IPS-NIHi7 (cell line): ENCODE results near the gene RFFL.
A peak's percentile ranks its signal among the peaks of the same experiment; 100 is the strongest.

Experiments used
- DNase-seq: peaks from one replicate; pipeline ENCODE4 v3.0.0; 2012; ENCODE audit warnings: mixed read lengths; ENCODE audit errors: extremely low spot score

The RFFL gene

GRCh38 chr17:35080536-35080935, 17.0 kb upstream of the RFFL start:
- DNase-seq: no peak

- DNase-seq: no peak
These were observed 16.3 kb upstream of the RFFL start for GRCh38 chr17:35079547-35080423.

GRCh38 chr17:35076874-35077273, 13.4 kb upstream of the RFFL start:
- DNase-seq: no peak

DNA sequence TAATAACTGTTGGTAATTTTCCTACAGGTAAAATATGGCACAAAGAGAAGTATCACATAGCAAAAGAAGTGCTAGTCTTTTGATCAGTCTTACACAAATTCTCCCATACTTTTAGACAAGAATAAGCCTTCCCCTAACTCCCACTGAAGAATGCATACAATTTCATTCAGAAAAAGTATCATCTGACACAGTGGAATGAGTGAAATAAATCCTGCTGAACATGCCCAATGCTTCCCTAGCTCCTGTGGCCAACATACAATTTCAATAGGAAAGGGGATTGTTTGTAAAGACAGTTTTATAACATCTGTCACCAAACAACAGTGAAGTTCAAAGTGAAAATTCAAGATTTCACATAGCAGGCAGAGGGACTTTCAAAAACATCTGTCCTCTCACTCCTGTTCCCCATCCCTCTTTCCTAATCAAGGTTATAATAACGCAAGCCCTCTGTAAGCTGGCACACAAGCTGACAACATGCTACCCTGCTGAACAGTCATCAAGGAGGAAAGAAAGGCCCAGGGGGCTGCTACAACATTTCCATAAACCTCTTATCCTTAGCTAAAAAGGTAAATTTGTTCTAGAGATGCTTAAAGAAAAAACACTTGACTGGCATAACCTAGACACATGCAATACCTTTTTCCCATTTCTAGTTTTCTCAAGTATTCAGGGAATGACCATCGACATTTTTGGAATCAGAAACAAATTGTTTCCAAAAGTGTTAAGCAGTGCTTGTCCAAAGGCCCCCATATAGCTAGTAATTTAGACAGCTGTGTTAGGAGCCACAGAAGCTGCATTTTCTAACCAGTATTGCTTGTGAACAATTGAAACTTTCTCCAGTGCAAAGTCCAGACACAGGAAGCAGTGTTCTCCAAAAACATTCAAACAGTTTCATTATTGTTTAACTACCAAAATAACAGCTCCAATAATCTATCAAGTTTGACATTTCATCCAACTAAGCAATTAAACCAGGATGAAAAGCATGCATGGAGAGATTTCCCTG, 11.5 kb upstream of the RFFL start:
- no peak for DNase-seq

DNA sequence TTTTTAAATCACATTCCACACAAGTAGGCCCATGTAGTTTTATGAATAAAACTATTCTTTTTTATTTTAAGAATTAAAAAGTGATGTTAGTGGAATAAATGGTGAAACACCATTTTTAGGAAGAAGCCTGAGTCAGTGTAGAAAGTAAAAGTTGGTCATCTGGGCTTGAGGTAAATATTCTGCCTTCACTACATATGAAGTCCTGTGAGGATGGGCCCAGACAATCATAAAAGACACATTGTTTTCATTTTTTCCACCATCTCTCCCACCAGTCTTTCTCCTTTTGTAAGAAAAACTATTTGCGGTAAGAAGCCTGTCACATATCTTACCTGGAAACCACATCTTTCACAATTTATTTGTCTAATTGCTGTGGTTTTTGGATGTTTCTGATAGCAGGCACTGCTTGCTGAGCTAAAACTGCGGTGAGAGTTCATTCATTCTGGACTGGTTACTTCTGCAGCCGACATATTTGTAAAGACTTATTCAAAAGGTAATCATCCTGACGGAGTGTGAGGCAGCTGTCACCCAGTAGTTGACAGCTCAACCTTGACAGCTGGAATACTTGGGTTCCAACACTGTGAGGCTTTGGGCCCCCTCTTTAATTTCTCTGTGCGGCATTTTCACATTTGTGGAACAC, 10.6 kb upstream of the RFFL start:
- no peak for DNase-seq

DNA sequence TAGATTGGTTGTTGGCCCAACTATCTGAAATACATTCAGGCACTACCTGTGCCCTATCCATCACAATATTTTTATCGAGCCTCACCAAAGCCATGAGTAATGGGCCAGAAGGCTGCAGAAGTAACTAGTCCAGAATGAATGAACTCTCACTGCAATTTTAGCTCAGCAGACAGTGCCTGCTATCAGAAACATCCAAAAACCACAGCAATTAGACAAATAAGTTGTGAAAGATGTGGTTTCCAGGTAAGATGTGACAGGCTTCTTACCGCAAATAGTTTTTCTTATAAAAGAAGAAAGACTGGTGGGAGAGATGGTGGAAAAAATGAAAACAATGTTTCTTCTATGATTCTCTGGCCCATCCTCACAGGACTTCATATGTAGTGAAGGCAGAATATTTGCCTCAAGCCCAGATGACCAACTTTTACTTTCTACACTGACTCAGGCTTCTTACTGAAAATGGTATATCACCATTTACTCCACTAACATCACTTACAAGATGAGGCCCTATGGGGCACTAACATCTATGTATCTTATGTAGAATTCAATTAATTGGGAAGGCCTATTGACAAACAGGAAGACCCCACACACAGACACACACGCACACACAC, 9.8 kb upstream of the RFFL start:
- no peak for DNase-seq

- DNase-seq: no peak
These were observed 5.8 kb upstream of the RFFL start for GRCh38 chr17:35069311-35069710.

DNA sequence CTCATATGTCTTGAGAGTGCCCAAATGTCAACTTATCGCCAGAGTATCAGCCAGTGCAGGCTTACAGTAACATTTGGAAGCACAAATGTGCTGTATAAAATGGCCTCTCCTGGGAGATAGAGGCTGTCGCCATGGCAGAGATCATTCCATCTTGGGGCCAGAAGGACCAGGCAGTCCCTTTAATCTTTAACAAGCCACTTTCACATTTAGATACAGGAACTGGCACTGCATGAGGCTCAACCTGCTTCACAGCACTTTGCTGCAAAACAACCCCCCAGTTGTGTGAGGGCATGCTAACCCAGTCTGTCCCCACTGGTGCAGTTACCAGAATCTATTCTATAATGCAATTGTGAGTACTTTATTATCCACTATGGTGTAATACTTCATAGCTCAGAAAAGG, 4.7 kb upstream of the RFFL start:
- no peak for DNase-seq

DNA sequence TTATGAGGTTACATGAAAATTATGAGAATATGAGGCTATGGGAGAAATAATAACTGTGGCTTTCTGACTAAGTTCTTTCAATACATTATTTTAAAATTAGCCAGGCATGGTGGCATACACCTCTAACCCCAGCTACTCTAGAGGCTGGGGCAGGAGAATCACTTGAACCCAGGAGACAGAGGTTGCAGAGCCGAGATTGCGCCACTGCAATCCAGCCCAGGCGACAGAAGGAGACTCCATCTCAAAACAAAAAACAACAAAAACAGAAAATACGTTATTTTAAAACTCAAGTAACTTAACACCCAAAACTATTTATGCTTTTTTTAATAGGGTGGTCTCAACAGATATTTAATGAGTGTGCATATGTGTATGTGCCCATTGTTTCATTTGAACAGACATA, 2.4 kb upstream of the RFFL start:
- DNase-seq: no peak

- no peak for DNase-seq
These were observed 1.2 kb upstream of the RFFL start for GRCh38 chr17:35064516-35065215.

DNA sequence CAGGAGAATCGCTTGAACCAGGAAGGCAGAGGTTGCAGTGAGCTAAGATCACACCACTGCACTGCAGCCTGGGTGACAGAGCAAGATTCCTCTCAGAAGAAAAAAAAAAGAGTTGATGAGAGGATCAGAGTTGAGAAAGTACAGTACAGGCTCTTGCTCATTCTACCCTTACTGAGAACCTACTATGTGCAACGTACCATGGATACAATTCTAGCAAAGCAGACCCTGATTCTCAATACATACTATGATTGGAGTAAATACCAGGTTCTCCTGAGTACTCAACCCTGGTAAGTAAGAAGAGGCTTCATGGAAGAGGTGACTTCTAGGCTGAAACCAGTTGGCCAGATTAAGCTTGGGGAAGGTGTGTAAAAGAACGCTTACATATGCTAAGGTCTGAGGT, 1.2 kb downstream of the RFFL start:
- no peak for DNase-seq

DNA sequence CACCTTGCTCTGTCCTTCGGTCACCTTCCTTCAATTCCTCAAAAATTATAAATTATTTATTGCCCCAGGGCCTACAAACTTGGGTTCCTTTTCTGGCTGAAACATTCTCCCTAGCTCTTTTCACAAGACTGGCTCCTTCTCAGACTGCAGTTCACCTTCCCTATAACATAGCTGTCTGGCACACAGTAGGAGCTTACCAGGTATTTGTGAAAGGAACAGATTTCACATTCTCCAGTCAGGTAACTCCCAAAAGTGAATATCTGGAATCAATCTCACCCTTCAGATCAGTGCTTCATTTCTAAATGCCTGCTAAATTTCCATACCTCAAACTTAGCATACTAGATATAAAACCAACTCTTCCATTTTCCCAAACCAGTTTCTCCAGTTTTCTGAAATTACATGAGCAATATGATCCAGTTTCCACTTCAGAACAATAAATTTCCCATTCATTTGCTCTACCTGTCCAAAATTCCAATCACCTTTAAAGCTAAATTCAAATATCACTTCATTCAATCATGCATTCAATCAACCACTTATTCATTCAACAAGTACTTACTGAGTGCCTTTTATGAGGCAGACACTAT, 6.1 kb downstream of the RFFL start:
- DNase-seq: no peak

- peak; percentile 32 for DNase-seq
These were observed 7.5 kb downstream of the RFFL start for GRCh38 chr17:35056013-35056412.

DNA sequence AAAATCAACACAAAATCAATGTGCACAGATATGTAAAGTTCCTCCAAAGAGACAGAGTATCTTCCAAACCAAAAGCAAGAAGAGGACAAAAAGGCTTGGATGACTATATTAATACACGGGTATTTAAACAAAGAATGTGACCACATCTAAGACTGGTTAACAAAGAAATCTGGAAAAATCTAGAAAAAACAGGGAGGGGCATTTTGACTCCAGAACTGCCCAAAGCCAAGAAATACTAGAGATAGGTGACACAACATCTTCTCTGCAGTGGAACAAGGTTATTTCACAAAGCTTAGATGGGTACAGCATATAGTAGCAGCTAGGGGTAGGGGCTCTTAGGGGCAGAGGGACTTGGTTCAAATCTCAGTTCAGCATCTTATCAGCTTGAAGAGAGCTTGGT, 10.3 kb downstream of the RFFL start:
- DNase-seq: no peak

- DNase-seq: no peak
These were observed 10.7 kb downstream of the RFFL start for GRCh38 chr17:35052780-35053179.

DNA sequence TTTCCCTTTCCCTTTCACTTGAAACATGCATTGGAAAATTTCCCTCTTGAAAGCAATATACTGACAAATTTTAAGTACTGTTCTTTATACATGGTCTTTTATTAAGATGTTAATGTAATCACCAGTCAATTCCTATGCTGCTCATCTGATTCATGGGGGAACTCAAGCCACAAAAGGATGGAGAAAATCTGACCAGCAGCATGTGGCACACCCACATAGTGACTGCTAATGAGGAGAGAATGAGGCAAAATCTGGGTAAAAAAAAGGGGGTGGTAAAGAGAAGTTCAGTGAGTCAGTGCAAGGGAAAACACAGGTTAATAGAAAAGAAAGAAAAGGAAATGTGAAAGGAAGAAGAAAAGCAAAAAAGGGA, 11.3 kb downstream of the RFFL start:
- DNase-seq: no peak

DNA sequence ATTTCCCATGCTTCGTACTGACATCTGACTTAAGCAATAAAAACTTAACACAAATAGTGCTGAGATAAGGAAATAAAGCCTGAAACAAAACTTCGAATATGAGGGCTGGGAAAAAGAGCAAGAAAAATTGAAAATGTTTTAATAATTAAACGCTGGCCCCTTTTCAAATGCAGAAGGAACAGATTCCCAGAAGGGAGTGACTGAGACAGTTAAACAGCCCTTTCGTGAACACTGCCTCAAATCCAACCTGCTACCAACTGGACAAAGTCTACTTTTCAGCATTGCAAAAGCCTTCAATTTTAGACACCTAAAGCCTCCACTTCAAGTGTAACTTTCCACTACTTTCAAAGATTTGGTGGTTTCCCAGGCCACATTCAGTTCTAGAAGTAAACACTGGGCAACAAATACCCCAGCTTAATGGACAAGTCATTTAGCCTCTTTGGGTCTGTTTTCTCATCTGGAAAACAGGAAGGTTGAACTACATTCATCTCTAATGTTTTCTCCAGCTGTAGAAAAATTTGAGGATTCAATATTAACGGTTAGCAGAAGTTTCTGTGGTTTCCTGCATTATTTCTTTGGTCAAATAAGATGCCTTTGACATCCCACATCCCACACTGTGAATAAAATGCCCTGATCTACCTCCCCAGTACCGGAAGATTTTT, 11.8 kb downstream of the RFFL start:
- no peak for DNase-seq

DNA sequence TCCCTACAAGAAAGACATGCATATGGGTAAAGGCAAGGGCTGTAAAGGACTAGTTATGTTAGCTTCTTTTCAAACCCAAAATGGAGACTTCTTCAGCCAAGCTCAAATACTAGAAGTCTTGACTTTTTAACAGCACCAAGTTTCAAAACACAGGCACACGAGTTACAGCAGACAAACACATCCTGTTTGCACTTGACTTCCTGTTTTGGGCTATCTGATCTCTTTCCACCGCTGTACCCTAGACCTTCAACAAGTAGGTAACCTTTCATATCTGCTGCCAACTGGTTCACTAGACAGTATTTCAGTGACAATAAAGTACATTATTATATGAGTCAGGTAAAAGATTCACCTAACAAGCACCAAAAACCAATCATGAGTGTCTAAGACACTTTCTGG, 12.3 kb downstream of the RFFL start:
- DNase-seq: no peak

- no peak for DNase-seq
These were observed 13.3 kb downstream of the RFFL start for GRCh38 chr17:35050170-35050569.

DNA sequence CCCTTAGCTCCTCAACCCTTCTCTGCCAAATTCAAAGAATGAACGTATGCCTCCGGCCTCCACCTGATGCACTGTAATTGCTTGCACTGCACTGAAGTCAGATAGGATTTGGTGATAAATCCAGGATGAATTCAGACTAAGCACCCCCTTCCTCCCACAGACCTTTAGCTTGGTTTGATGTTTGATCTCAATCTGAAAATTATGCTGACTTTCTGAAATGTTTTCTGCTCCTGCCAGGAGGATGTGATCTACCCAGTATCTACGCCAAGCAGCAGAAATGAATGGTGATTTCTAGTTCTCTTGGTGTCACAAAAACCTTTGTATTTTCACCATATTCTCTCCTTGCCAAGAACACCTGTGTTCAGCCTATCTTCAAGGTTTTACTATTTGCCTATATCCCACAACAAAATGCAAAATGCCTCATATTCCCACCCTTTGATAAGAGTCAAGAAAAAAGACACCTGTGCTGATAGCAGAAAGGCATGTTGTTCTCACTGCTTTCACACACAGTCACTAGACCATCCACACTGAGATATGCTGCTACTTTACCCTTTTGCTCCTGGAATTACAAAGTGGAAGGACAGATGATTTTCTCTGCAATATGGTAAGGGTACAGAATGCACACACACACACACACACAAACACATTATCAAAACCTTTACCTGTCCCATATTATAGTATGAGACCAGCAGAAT, 14.7 kb downstream of the RFFL start:
- DNase-seq: no peak
